ENCODE data around the gene PRKCZ. TPM values are rescaled to one million over a fixed set of nuclear protein-coding genes. Genes with fewer than 3 reads are reported as not detected.
A peak's percentile ranks its signal among the peaks of the same experiment; 100 is the strongest.

The PRKCZ gene
- total RNA-seq = 10 to 100 TPM; 25.1 to 37.1 (median 30.5) TPM
- 16.4 TPM for total RNA-seq (2013)

DNA sequence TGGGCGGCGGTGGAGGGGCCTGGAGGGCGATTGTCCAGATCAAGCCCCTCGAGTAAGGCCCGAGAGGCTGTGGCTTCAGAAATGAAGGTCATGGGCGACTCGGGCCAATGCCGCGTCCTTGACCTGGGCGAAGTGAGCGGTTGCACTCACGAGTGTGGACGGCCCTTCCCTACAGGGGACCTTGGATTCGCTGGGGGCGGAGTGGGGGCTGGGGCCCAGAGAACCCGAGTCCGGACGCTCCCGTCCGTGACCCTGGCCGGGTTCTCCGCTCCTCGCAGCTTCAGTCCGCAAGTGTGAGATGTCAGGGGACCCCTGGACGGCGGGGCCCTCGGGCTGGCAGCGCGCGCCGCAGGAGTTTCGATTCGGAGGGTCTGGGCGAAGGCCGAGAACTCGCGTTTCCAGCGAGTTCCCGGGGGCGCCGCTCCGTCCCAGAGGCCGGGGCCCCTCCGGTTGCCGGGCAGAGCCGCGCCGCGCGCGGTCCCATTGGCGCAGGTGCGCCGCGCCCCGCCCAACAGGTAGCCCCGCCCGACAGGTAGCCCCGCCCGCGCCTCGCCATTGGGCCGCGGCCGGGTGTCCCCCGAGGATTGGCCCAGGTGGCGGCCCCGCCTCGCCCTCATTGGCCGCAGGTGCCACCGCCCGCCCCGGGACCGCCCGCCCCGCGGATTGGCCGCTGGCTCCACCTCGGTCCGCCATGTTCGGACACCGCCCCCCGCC is at the start of gene PRKCZ:
Gene PRKCZ (plus strand): TSS at position 694 of the 714 bp plus-strand sequence. CDS start 220 bp downstream, outside the sequence.
- Mint-ChIP-seq H3K36me3 (no peaks in the 10 kb centered on the region), H3K27ac (peak within 1 kb of the TSS in 1 of 2 donors; percentile 88), H3K27me3 (ENCODE audit: low read depth in 2 of 2) (peaks cover 5 to 21% of the 10 kb centered on the region in 2 donors), H3K4me3 (peak within 1 kb of the TSS; percentile 89), H3K4me1 (peaks cover 18 to 33% of the 10 kb centered on the region in 2 donors), H3K9me3 (no peaks in the 10 kb centered on the region)
- intact Hi-C loops (cut with micrococcal nuclease) = loop anchor here (5.0 kb wide), 1 partner anchor 108 kb away; no protein-coding TSS in a partner anchor
- peak within 1 kb of the TSS; percentile 66 for H3K4me3 ChIP-seq (ENCODE audit: low read length)
- no peak for TF ChIP-seq CTCF (IDR thresholded peaks at IDR 0.05)
- DNase-seq = peak; percentile 91 to 95
- H3K27ac ChIP-seq (ENCODE audit: low read length) = peak within 1 kb of the TSS; percentile 8
- peak; percentile 95 to 98 (median 96) for ATAC-seq
- 1% methylated on average over 83 of the region's 83 CpGs for WGBS (ENCODE audit: insufficient coverage)
- H3K36me3 ChIP-seq (ENCODE audit: control insufficient read depth, insufficient read depth, low read length) = no peaks in the 10 kb centered on the region
- H3K27me3 ChIP-seq (ENCODE audit: control insufficient read depth, insufficient read depth, low read length) = peaks cover 17% of the 10 kb centered on the region
- H3K4me1 ChIP-seq (ENCODE audit: control insufficient read depth, insufficient read depth, low read length) = peaks cover 31% of the 10 kb centered on the region
- H3K9me3 ChIP-seq (ENCODE audit: control insufficient read depth, insufficient read depth, low read length) = no peaks in the 10 kb centered on the region

- H3K4me1 Mint-ChIP-seq = no peaks in the 10 kb centered on the region
- H3K4me3 Mint-ChIP-seq = no peak overlapping the region
- DNase-seq (no peak), ATAC-seq (no peak)
- no peak for TF ChIP-seq CTCF (IDR thresholded peaks at IDR 0.05)
- H3K27ac Mint-ChIP-seq = no peak overlapping the region
- H3K27me3 Mint-ChIP-seq (ENCODE audit: low read depth in 2 of 2) = peaks cover 13 to 39% of the 10 kb centered on the region in 2 donors
- no peaks in the 10 kb centered on the region for H3K4me1 ChIP-seq (ENCODE audit: control insufficient read depth, insufficient read depth, low read length)
- H3K36me3 Mint-ChIP-seq = no peaks in the 10 kb centered on the region
- H3K9me3 Mint-ChIP-seq = no peaks in the 10 kb centered on the region
- intact Hi-C loops (cut with micrococcal nuclease) = no loop called here
- peaks cover 2% of the 10 kb centered on the region for H3K27me3 ChIP-seq (ENCODE audit: control insufficient read depth, insufficient read depth, low read length)
- H3K27ac ChIP-seq (ENCODE audit: low read length) = no peak overlapping the region
- 80% methylated on average over 7 of the region's 7 CpGs for WGBS (ENCODE audit: insufficient coverage)
- H3K4me3 ChIP-seq (ENCODE audit: low read length) = no peak overlapping the region
- no peaks in the 10 kb centered on the region for H3K36me3 ChIP-seq (ENCODE audit: control insufficient read depth, insufficient read depth, low read length)
- no peaks in the 10 kb centered on the region for H3K9me3 ChIP-seq (ENCODE audit: control insufficient read depth, insufficient read depth, low read length)
These were observed 49.8 kb upstream of the PRKCZ start for GRCh38 chr1:2000432-2000831.

GRCh38 chr1:2000850-2001249 is 49.4 kb upstream of the PRKCZ start:
- Mint-ChIP-seq H3K36me3 (no peaks in the 10 kb centered on the region), H3K27ac (no peak overlapping the region), H3K4me3 (no peak overlapping the region), H3K4me1 (no peaks in the 10 kb centered on the region), H3K27me3 (ENCODE audit: low read depth in 2 of 2) (peaks cover 13 to 41% of the 10 kb centered on the region in 2 donors), H3K9me3 (no peaks in the 10 kb centered on the region)
- Histone ChIP-seq H3K9me3 (ENCODE audit: control insufficient read depth, insufficient read depth, low read length) (no peaks in the 10 kb centered on the region), H3K27me3 (ENCODE audit: control insufficient read depth, insufficient read depth, low read length) (peaks cover 2% of the 10 kb centered on the region), H3K4me3 (ENCODE audit: low read length) (no peak overlapping the region), H3K36me3 (ENCODE audit: control insufficient read depth, insufficient read depth, low read length) (no peaks in the 10 kb centered on the region), H3K27ac (ENCODE audit: low read length) (no peak overlapping the region), H3K4me1 (ENCODE audit: control insufficient read depth, insufficient read depth, low read length) (no peaks in the 10 kb centered on the region)
- DNase-seq (no peak), ATAC-seq (peak in 1 of 3 donors; percentile 30)
- WGBS (ENCODE audit: insufficient coverage) = 83% methylated on average over 9 of the region's 9 CpGs
- intact Hi-C loops (cut with micrococcal nuclease) = no loop called here
- TF ChIP-seq CTCF (IDR thresholded peaks at IDR 0.05) = no peak
